HT-29 (cell line): Measurements from ENCODE around the gene ARL14. TPM values are rescaled to one million over a fixed set of nuclear protein-coding genes. Genes with fewer than 3 reads are reported as not detected.
A peak's percentile ranks its signal among the peaks of the same experiment; 100 is the strongest.

Experiments used
- DNase-seq: peaks from one replicate; pipeline ENCODE4 v3.0.0-alpha.2; 2015; ENCODE audit warnings: low spot score
- small RNA-seq: library from RNA; depleted of rRNA; stranded (forward); fragments of <200 nt; gene quantifications from one replicate; pipeline ENCODE3, GENCODE V24; 2014
- total RNA-seq: library from RNA; depleted of rRNA; stranded (reverse); fragments of >200 nt; shearing (Covaris generic); gene quantifications from 2 replicates; pipeline ENCODE4 v1.2.3, GENCODE V29; 2014; rRNA removed

ARL14 gene
- total RNA-seq, 1 experiment from 2014 or later: 4.3 TPM

GRCh38 chr3:160720123-160720746, 43.3 kb downstream of the ARL14 start:
- peak; percentile 7 for DNase-seq

- DNase-seq: no peak
Measured at GRCh38 chr3:160722331-160722730, 45.4 kb downstream of the ARL14 start.

- no peak for DNase-seq
Measured at GRCh38 chr3:160725338-160725737, 48.4 kb downstream of the ARL14 start.

Small RNAs within 50 kb of the gene (small RNA-seq; reads per million reads assigned to genes)
- not detected for gene RF00139

Other genes starting within 250 kb of the ARL14 start
- 5.1 and 6.1 TPM in 2 replicates for gene TRIM59, start 227.4 kb upstream of the ARL14 start, total RNA-seq
- 9.2 and 10.3 TPM in 2 replicates for gene KPNA4, start 111.6 kb upstream of the ARL14 start, total RNA-seq
- gene PPM1L, start 79.1 kb downstream of the ARL14 start, total RNA-seq: 14.8 and 19.2 TPM in 2 replicates